ENCODE data around the gene ZCCHC14. TPM values are rescaled to one million over a fixed set of nuclear protein-coding genes. Genes with fewer than 3 reads are reported as not detected.

The ZCCHC14 gene
- total RNA-seq, 1 experiment from 2014 or later = 37.8 TPM

DNA sequence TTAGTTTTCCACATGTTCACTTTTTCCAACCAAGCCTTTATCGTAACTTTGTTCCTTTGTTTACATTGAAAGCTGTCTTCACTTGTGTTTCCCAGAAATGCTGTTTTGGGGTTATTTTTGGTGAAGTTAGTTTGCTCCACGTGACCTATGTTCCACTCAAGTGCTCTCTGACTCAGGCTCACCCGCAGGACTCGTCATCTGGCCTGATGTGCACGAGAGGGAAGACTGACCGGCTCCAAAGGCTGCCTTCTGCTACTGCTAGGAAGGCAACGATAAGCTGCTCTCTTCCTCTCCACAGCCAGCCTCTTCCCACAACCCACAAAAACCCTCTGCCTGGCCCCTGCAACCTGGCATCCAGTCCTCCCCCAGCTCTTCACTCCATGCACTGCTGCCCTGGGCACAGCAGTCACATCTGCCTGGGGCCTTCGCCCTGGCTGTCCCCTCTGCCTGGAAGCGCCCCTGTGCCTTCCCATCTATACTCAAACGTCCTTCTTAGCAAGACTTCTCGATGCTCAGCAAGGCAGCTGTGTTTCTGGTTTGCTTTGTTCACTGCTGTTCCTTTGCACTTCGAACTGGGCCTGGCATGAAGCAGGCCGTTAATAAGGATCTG, 28.0 kb downstream of the ZCCHC14 start:
- no peaks in the 10 kb centered on the region for H3K9me2 ChIP-seq (ENCODE audit: insufficient read depth)
- ChIA-PET CTCF (no interaction called here), RAD21 (ENCODE audit: low non-redundant PET in 1 of 2, low total read pairs in 2 of 2, uncharacterized antibody in 2 of 2, unreplicated experiment in 2 of 2) (no interaction called here), POLR2A (no interaction called here)
- BruUV-seq (replicated peaks) = no TSS peak
- peak overlapping the region; percentile 34 for H3K4me2 ChIP-seq (ENCODE audit: low read length)
- H3K9ac ChIP-seq (ENCODE audit: low read length) = no peak overlapping the region
- peaks cover 25 to 36% of the 10 kb centered on the region in 2 experiments for H3K4me1 ChIP-seq (ENCODE audit: control insufficient read depth in 1 of 2, insufficient read depth in 2 of 2, low read length in 2 of 2)
- H3K27ac ChIP-seq (ENCODE audit: low read depth, low read length) = no peak overlapping the region
- no peaks in the 10 kb centered on the region for H3K27me3 ChIP-seq (ENCODE audit: insufficient read depth, low read length)
- ATAC-seq = no peak
- TF ChIP-seq, protein P1, sequence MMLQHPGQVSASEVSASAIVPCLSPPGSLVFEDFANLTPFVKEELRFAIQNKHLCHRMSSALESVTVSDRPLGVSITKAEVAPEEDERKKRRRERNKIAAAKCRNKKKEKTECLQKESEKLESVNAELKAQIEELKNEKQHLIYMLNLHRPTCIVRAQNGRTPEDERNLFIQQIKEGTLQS (IDR thresholded peaks at IDR 0.05) = no peak
- TF ChIP-seq SRF (IDR thresholded peaks at IDR 0.05; ENCODE audit: low read depth) = no peak
- TF ChIP-seq TCF7L2 (IDR thresholded peaks at IDR 0.05; ENCODE audit: borderline replicate concordance, extremely low read depth, insufficient read depth, insufficient read length) = no peak
- H4K20me1 ChIP-seq (ENCODE audit: insufficient read depth) = peaks cover 34% of the 10 kb centered on the region; the same call in 1 of the 2 replicates
- H3K9me3 ChIP-seq (ENCODE audit: control insufficient read depth in 1 of 2, insufficient read depth in 1 of 2, low read depth in 1 of 2, low read length in 2 of 2) = no peaks in the 10 kb centered on the region
- H3K79me2 ChIP-seq (ENCODE audit: insufficient read depth, low read length) = peaks cover 30% of the 10 kb centered on the region
- H3K4me3 ChIP-seq (replicated peaks in 1 of 2; ENCODE audit: low read depth in 1 of 2, low read length in 2 of 2) = no peak overlapping the region
- no peak overlapping the region for H2AFZ ChIP-seq (ENCODE audit: low read depth, low read length, poor library complexity, severe bottlenecking)
- DNase-seq (ENCODE audit: low read depth, low spot score) = no peak
- intact Hi-C loops (cut with micrococcal nuclease) = no loop called here
- peaks cover 0 to 3% of the 10 kb centered on the region in 2 experiments; a peak in 2 of 4 replicates for H3K36me3 ChIP-seq (ENCODE audit: control insufficient read depth in 1 of 2, insufficient read depth in 2 of 2, low read length in 2 of 2)

DNA sequence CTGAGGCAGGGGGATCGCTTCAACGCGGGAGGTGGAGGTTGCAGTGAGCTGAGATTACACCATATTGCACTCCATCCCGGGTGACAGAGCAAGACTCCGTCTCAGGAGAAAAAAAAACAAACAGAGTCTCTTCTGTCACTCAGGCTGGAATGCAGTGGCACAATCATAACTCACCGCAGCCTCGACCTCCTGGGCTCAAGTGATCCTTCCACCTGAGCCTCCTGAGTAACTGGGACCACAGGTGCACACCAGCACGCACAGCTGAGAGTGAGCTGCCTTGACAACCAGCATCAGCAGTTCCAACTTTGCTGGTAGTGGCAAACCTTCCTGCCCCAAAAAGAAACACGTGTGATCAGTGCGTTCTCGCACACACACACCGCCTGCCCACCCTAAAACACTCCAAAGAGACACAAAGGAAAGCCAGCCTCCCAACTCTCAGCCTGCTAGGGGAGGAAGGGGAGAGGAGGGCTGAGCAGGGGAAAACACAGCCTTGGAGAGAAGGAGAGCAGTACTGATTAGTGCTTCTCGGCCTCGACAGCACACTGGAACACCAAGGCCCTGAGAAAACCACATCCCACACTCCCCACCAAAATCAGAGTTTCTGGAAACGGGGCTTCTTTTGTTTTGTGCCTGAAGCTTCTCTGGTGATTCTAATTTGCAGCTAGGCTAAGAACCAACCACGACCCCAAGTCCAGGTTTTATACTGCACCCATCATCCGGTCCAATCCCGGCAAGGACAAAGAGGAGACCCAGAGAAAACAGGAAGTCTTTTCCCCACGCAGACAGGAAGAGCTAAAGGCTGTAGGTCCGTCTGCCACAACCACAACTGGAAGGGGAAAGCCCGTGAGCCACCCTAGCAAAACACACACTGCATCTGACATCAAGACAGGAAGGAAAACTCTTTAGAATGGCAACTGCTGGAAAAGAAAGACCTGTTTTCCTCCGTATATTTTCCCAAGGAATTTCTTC, 28.8 kb downstream of the ZCCHC14 start:
- BruUV-seq (replicated peaks) = no TSS peak
- ChIA-PET RAD21 (ENCODE audit: low non-redundant PET in 1 of 2, low total read pairs in 2 of 2, uncharacterized antibody in 2 of 2, unreplicated experiment in 2 of 2) (no interaction called here), POLR2A (no interaction called here), CTCF (no interaction called here)
- Histone ChIP-seq H3K79me2 (ENCODE audit: insufficient read depth, low read length) (peaks cover 24% of the 10 kb centered on the region), H4K20me1 (ENCODE audit: insufficient read depth) (peaks cover 34% of the 10 kb centered on the region; the same call in 1 of the 2 replicates), H2AFZ (ENCODE audit: low read depth, low read length, poor library complexity, severe bottlenecking) (no peak overlapping the region), H3K9ac (ENCODE audit: low read length) (no peak overlapping the region), H3K9me3 (ENCODE audit: control insufficient read depth in 1 of 2, insufficient read depth in 1 of 2, low read depth in 1 of 2, low read length in 2 of 2) (no peaks in the 10 kb centered on the region), H3K4me1 (ENCODE audit: control insufficient read depth in 1 of 2, insufficient read depth in 2 of 2, low read length in 2 of 2) (peaks cover 26 to 38% of the 10 kb centered on the region in 2 experiments), H3K36me3 (ENCODE audit: control insufficient read depth in 1 of 2, insufficient read depth in 2 of 2, low read length in 2 of 2) (peaks cover 0 to 6% of the 10 kb centered on the region in 2 experiments; a peak in 2 of 4 replicates), H3K27me3 (ENCODE audit: insufficient read depth, low read length) (no peaks in the 10 kb centered on the region), H3K27ac (ENCODE audit: low read depth, low read length) (no peak overlapping the region), H3K4me2 (ENCODE audit: low read length) (no peak overlapping the region), H3K4me3 (replicated peaks in 1 of 2; ENCODE audit: low read depth in 1 of 2, low read length in 2 of 2) (no peak overlapping the region), H3K9me2 (ENCODE audit: insufficient read depth) (no peaks in the 10 kb centered on the region)
- ATAC-seq (no peak), DNase-seq (ENCODE audit: low read depth, low spot score) (no peak)
- TF ChIP-seq, protein P1 (IDR thresholded peaks at IDR 0.05) = no peak
- TF ChIP-seq, protein P2, sequence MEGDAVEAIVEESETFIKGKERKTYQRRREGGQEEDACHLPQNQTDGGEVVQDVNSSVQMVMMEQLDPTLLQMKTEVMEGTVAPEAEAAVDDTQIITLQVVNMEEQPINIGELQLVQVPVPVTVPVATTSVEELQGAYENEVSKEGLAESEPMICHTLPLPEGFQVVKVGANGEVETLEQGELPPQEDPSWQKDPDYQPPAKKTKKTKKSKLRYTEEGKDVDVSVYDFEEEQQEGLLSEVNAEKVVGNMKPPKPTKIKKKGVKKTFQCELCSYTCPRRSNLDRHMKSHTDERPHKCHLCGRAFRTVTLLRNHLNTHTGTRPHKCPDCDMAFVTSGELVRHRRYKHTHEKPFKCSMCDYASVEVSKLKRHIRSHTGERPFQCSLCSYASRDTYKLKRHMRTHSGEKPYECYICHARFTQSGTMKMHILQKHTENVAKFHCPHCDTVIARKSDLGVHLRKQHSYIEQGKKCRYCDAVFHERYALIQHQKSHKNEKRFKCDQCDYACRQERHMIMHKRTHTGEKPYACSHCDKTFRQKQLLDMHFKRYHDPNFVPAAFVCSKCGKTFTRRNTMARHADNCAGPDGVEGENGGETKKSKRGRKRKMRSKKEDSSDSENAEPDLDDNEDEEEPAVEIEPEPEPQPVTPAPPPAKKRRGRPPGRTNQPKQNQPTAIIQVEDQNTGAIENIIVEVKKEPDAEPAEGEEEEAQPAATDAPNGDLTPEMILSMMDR (IDR thresholded peaks at IDR 0.05 in 2 of 3, conservative IDR thresholded peaks at IDR 0.05 in 1 of 3; ENCODE audit: borderline replicate concordance in 1 of 3, insufficient read depth in 1 of 3, low read depth in 2 of 3, low read length in 2 of 3) = no peak
- TF ChIP-seq ELF1 (IDR thresholded peaks at IDR 0.05; ENCODE audit: borderline replicate concordance, low read depth) (no peak), ZFX (IDR thresholded peaks at IDR 0.05) (no peak), ZNF274 (IDR thresholded peaks at IDR 0.05; ENCODE audit: low read depth, low read length) (no peak), CBX3 (IDR thresholded peaks at IDR 0.05; ENCODE audit: low read depth) (no peak), EGR1 (IDR thresholded peaks at IDR 0.05; ENCODE audit: low read depth) (no peak), POLR2A (IDR thresholded peaks at IDR 0.05; ENCODE audit: borderline replicate concordance, extremely low read depth, insufficient read depth, insufficient read length) (no peak), POLR2AphosphoS5 (IDR thresholded peaks at IDR 0.05; ENCODE audit: low read depth, low read length) (no peak), EZH2 (IDR thresholded peaks at IDR 0.05) (no peak), EZH2phosphoT487 (IDR thresholded peaks at IDR 0.05; ENCODE audit: borderline replicate concordance) (no peak), SRF (IDR thresholded peaks at IDR 0.05; ENCODE audit: low read depth) (no peak), TCF7L2 (IDR thresholded peaks at IDR 0.05; ENCODE audit: borderline replicate concordance, extremely low read depth, insufficient read depth, insufficient read length) (no peak)
- TF ChIP-seq, protein P3, sequence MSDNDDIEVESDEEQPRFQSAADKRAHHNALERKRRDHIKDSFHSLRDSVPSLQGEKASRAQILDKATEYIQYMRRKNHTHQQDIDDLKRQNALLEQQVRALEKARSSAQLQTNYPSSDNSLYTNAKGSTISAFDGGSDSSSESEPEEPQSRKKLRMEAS (IDR thresholded peaks at IDR 0.05) = no peak
- intact Hi-C loops (cut with micrococcal nuclease) = no loop called here

Data from HCT116 (cell line).